DOHH2 (cell line): ENCODE data around the gene CCDC138.

Experiments used
- H3F3A ChIP-seq: fragments of 200-600 bp; sonication (generic), shearing (Covaris generic); 2 replicates; pipeline ENCODE4 v1.6.0; 2016; ENCODE audit warnings: antibody characterized with exemption, mild to moderate bottlenecking; ENCODE audit not compliant: control insufficient read depth, insufficient read depth
- H3K27ac ChIP-seq: fragments of 200-600 bp; sonication (generic); 2 replicates; pipeline ENCODE4 v1.5.1; 2014; ENCODE audit warnings: low read depth, mild to moderate bottlenecking, low read length, moderate library complexity
- H3K27me3 ChIP-seq: fragments of 200-600 bp; sonication (generic); 2 replicates; pipeline ENCODE4 v1.6.1; 2014; ENCODE audit warnings: mild to moderate bottlenecking, low read length, mixed read lengths; ENCODE audit not compliant: control insufficient read depth
- H3K36me3 ChIP-seq: fragments of 200-600 bp; sonication (generic); 2 replicates; pipeline ENCODE4 v1.6.1; 2014; ENCODE audit warnings: mild to moderate bottlenecking, low read length, moderate library complexity, mixed read lengths; ENCODE audit not compliant: control insufficient read depth
- H3K4me1 ChIP-seq: fragments of 200-600 bp; sonication (generic); 2 replicates; pipeline ENCODE4 v1.6.1; 2014; ENCODE audit warnings: mild to moderate bottlenecking, low read length, mixed read lengths; ENCODE audit not compliant: control insufficient read depth
- H3K4me2 ChIP-seq: fragments of 200-600 bp; sonication (generic); 2 replicates; pipeline ENCODE4 v1.6.0; 2014; ENCODE audit warnings: mild to moderate bottlenecking, low read length, moderate library complexity
- H3K4me3 ChIP-seq: fragments of 200-600 bp; sonication (generic); 2 replicates; pipeline ENCODE4 v1.5.1; 2014; ENCODE audit warnings: mild to moderate bottlenecking, low read length, mixed read lengths
- H3K79me2 ChIP-seq: fragments of 200-600 bp; sonication (generic); 2 replicates; pipeline ENCODE4 v1.6.1; 2014; ENCODE audit warnings: mild to moderate bottlenecking, low read length, mixed read lengths; ENCODE audit not compliant: control insufficient read depth
- H3K9me2 ChIP-seq: fragments of 200-600 bp; sonication (generic); replicated peaks from 2 replicates; pipeline ENCODE4 v1.6.1; 2014; ENCODE audit warnings: mild to moderate bottlenecking, low read length, mixed read lengths; ENCODE audit not compliant: control insufficient read depth
- H3K9me3 ChIP-seq: fragments of 200-600 bp; sonication (generic); 2 replicates; pipeline ENCODE4 v1.6.1; 2014; ENCODE audit warnings: antibody characterized with exemption, low read length, mixed read lengths; ENCODE audit not compliant: control insufficient read depth, insufficient read depth
- H4K20me1 ChIP-seq: fragments of 200-600 bp; sonication (generic); 2 replicates; pipeline ENCODE4 v1.6.0; 2014; ENCODE audit warnings: low read depth, mild to moderate bottlenecking, antibody characterized with exemption, low read length, moderate library complexity; ENCODE audit not compliant: control insufficient read depth, insufficient read depth
- EZH2phosphoT487 ChIP-seq: fragments of 200-600 bp; sonication (generic); IDR thresholded peaks from 2 replicates; pipeline ENCODE4 v1.6.1; 2017; ENCODE audit warnings: borderline replicate concordance, mild to moderate bottlenecking, antibody characterized with exemption, low read length, moderate library complexity, mixed read lengths
- TF ChIP-seq, protein P1 (sequence below): fragments of 200-600 bp; sonication (generic); IDR thresholded peaks from one replicate; pipeline ENCODE4 v1.5.1; 2014; ENCODE audit warnings: antibody characterized with exemption, mild to moderate bottlenecking, low read depth, low read length; ENCODE audit not compliant: poor library complexity, severe bottlenecking

CCDC138 gene

DNA sequence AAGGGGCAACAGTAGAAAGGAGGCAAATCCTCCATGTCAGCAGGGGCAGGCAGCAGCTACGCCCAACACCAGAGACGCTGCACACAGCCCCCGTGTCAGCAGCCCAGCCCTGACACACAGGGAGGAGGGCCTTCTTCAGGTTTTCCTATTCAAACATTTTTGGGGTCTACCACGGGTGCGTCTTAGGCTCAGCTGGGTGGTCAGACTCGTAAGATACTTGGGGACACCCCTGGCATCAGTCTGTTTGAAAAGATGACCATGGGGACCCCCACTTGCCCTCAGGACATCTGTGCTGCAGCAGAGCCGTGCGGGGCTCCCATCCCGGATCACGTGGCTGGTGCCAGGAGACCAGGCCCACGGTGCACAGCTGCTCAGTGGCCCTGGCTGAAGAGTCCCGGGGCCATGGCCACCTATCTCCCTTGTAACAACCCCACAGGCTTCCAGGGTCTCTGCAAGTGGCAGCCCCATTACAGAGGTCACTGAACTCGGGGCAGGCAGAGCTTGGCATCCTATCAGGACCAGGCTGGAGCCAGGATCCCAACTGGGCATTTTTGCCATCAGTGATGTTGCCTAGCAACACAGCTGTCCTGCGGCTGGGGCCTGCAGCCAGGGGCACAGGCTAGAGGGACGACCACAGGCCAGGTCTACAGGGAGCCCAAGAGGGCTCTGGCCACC, 120.0 kb downstream of the CCDC138 start:
- Histone ChIP-seq H3K9me3 (no peaks in the 10 kb centered on the region), H3K9me2 (no peaks in the 10 kb centered on the region), H3K27me3 (no peaks in the 10 kb centered on the region), H3K36me3 (no peaks in the 10 kb centered on the region), H3F3A (no peaks in the 10 kb centered on the region), H3K4me3 (no peak overlapping the region), H4K20me1 (no peaks in the 10 kb centered on the region), H3K27ac (no peak overlapping the region), H3K4me1 (no peaks in the 10 kb centered on the region), H3K4me2 (no peak overlapping the region), H3K79me2 (no peaks in the 10 kb centered on the region)
- TF ChIP-seq, protein P1, sequence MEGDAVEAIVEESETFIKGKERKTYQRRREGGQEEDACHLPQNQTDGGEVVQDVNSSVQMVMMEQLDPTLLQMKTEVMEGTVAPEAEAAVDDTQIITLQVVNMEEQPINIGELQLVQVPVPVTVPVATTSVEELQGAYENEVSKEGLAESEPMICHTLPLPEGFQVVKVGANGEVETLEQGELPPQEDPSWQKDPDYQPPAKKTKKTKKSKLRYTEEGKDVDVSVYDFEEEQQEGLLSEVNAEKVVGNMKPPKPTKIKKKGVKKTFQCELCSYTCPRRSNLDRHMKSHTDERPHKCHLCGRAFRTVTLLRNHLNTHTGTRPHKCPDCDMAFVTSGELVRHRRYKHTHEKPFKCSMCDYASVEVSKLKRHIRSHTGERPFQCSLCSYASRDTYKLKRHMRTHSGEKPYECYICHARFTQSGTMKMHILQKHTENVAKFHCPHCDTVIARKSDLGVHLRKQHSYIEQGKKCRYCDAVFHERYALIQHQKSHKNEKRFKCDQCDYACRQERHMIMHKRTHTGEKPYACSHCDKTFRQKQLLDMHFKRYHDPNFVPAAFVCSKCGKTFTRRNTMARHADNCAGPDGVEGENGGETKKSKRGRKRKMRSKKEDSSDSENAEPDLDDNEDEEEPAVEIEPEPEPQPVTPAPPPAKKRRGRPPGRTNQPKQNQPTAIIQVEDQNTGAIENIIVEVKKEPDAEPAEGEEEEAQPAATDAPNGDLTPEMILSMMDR: no peak
- no peak for TF ChIP-seq EZH2phosphoT487

DNA sequence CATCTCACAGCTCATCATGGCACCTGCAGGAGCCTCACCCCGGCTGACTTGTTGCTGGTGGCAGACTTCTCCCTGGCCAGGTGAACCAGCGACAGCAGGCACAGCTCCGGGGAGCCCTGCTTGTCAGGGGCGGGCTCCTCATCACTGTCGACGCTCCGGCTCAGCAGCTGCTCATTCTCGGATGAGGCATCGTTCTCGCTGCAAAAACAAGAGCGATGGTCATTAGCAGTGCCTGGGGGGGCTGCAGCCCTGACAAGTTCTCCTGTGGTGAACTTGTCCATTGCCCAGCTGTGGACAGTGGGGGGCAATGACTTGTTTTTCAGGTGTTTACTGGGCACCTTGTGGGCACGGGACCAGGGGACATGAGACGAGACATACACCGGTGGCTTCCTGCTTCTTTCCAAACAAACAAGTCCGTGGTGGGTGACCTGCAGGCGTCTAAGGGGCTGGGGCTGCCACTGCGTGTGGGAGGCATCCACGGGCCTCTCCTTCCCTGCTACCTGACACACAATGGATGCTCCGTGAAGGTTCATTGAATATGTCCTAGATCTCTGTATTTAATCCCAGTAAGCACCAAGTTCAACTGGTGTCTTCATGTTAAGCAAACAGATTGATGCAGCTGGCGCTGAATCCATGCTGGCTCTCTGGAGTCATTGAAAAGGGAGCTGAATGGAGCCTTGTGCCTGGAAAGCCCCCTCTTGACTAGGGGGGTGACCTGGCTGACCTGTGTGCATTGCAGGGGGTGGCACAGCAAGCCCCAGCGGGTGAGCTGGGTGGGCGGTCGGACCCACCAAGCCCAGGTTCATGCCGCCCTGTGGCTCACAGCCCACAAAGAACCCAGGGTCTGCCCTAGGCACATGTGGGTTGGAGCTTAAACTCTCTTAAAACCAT, 121.5 kb downstream of the CCDC138 start:
- Histone ChIP-seq H3K36me3 (no peaks in the 10 kb centered on the region), H3K4me3 (no peak overlapping the region), H3K4me2 (no peak overlapping the region), H4K20me1 (no peaks in the 10 kb centered on the region), H3K27ac (no peak overlapping the region), H3K27me3 (no peaks in the 10 kb centered on the region), H3K9me2 (no peaks in the 10 kb centered on the region), H3K9me3 (no peaks in the 10 kb centered on the region), H3K4me1 (no peaks in the 10 kb centered on the region), H3K79me2 (no peaks in the 10 kb centered on the region), H3F3A (no peaks in the 10 kb centered on the region)
- TF ChIP-seq EZH2phosphoT487: no peak
- TF ChIP-seq, protein P1: no peak

DNA sequence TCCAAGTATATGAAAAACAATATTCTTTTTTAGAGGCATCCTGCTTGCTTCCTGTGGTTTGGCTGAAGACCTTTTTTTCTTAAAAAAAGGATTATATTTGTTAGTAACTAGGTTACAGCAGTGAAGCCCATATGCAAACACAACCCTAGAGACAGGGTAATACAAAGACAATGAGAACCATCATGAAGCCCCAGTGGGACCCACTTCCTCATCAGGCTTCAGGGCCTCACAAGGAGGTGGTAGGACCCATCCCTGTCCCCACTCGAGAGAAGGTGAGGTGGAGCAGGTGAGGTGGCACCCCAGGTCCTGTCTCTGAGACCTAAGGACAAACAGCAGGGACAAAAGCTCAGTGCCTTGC, 122.1 kb downstream of the CCDC138 start:
- Histone ChIP-seq H3K4me3 (no peak overlapping the region), H3K9me3 (no peaks in the 10 kb centered on the region), H3F3A (no peaks in the 10 kb centered on the region), H3K27ac (no peak overlapping the region), H3K36me3 (no peaks in the 10 kb centered on the region), H3K4me1 (no peaks in the 10 kb centered on the region), H3K9me2 (no peaks in the 10 kb centered on the region), H4K20me1 (no peaks in the 10 kb centered on the region), H3K27me3 (no peaks in the 10 kb centered on the region), H3K4me2 (no peak overlapping the region), H3K79me2 (no peaks in the 10 kb centered on the region)
- TF ChIP-seq, protein P1: no peak
- no peak for TF ChIP-seq EZH2phosphoT487
